Osteoblast (primary cell): ENCODE measurements around the gene PID1. TPM values are rescaled to one million over a fixed set of nuclear protein-coding genes. Genes with fewer than 3 reads are reported as not detected.

Experiments
- DNase-seq: peaks from one replicate; pipeline ENCODE4 v3.0.0; 2011; ENCODE audit warnings: low spot score, mixed read lengths; ENCODE audit not compliant: insufficient read length; ENCODE audit errors: missing footprints
- H2AFZ ChIP-seq: 2 replicates; pipeline ENCODE4 v1.6.0; 2011; ENCODE audit warnings: mild to moderate bottlenecking, low read length
- H3K27ac ChIP-seq: 2 replicates; pipeline ENCODE4 v1.5.1; 2011; ENCODE audit warnings: mild to moderate bottlenecking, low read depth, low read length, moderate library complexity
- H3K27me3 ChIP-seq: 2 replicates; pipeline ENCODE4 v1.6.0; 2012; ENCODE audit warnings: mild to moderate bottlenecking, control low read depth, inconsistent platforms, low read length, moderate library complexity; ENCODE audit not compliant: insufficient read depth
- H3K36me3 ChIP-seq: 2 replicates; pipeline ENCODE4 v1.5.1; 2011; ENCODE audit warnings: mild to moderate bottlenecking, low read length, control low read depth, moderate library complexity; ENCODE audit not compliant: insufficient read depth
- H3K4me1 ChIP-seq: 2 replicates; pipeline ENCODE4 v1.5.1; 2011; ENCODE audit warnings: mild to moderate bottlenecking, low read length, control low read depth, moderate library complexity; ENCODE audit not compliant: insufficient read depth
- H3K4me2 ChIP-seq: 2 replicates; pipeline ENCODE4 v1.6.0; 2011; ENCODE audit warnings: mild to moderate bottlenecking, low read length; ENCODE audit not compliant: insufficient read depth
- H3K4me3 ChIP-seq: fragments of 200-600 bp; sonication (generic); 3 replicates; pipeline ENCODE4 v1.5.1; 2012; ENCODE audit warnings: mild to moderate bottlenecking, low read length, inconsistent platforms; ENCODE audit not compliant: insufficient read depth
- H3K79me2 ChIP-seq: 2 replicates; pipeline ENCODE4 v1.6.0; 2012; ENCODE audit warnings: mild to moderate bottlenecking, low read length, control low read depth, inconsistent platforms; ENCODE audit not compliant: insufficient read depth
- H3K9me3 ChIP-seq: 2 replicates; pipeline ENCODE4 v1.5.1; 2011; ENCODE audit warnings: low read depth, low read length, control low read depth
- H4K20me1 ChIP-seq: 2 replicates; pipeline ENCODE4 v1.6.0; 2012; ENCODE audit warnings: mild to moderate bottlenecking, low read length, control low read depth; ENCODE audit not compliant: insufficient read depth
- CTCF ChIP-seq: IDR thresholded peaks from 2 replicates; pipeline ENCODE4 v1.5.1; 2011; ENCODE audit warnings: mild to moderate bottlenecking, low read depth, low read length, moderate library complexity; ENCODE audit errors: extremely low read depth
- total RNA-seq: library from RNA; depleted of rRNA; stranded (reverse); fragments of >200 nt; gene quantifications from 2 replicates; pipeline ENCODE4 v1.2.3, GENCODE V29; 2012

PID1 gene
- total RNA-seq, 1 donor = 9.8 TPM

- no peak for DNase-seq
- Histone ChIP-seq H3K4me2 (no peak overlapping the region), H3K27ac (no peak overlapping the region), H3K79me2 (no peaks in the 10 kb centered on the region), H3K4me3 (no peak overlapping the region), H3K4me1 (no peaks in the 10 kb centered on the region), H2AFZ (no peak overlapping the region), H3K36me3 (no peaks in the 10 kb centered on the region), H3K27me3 (no peaks in the 10 kb centered on the region), H3K9me3 (no peaks in the 10 kb centered on the region), H4K20me1 (no peaks in the 10 kb centered on the region)
- no peak for TF ChIP-seq CTCF
Measured at GRCh38 chr2:229109195-229109594, 161.9 kb downstream of the PID1 start.

GRCh38 chr2:229107601-229108000, 163.5 kb downstream of the PID1 start:
- no peaks in the 10 kb centered on the region for H3K36me3 ChIP-seq
- DNase-seq = no peak
- H2AFZ ChIP-seq = no peak overlapping the region
- H3K4me3 ChIP-seq = no peak overlapping the region
- no peaks in the 10 kb centered on the region for H3K4me1 ChIP-seq
- H3K27me3 ChIP-seq = no peaks in the 10 kb centered on the region
- H4K20me1 ChIP-seq = no peaks in the 10 kb centered on the region
- H3K27ac ChIP-seq = no peak overlapping the region
- H3K9me3 ChIP-seq = no peaks in the 10 kb centered on the region
- TF ChIP-seq CTCF = no peak
- no peaks in the 10 kb centered on the region for H3K79me2 ChIP-seq
- no peak overlapping the region for H3K4me2 ChIP-seq

GRCh38 chr2:229104974-229105387, 166.1 kb downstream of the PID1 start:
- Histone ChIP-seq H4K20me1 (no peaks in the 10 kb centered on the region), H3K79me2 (no peaks in the 10 kb centered on the region), H3K4me1 (no peaks in the 10 kb centered on the region), H3K27ac (no peak overlapping the region), H3K4me3 (no peak overlapping the region), H2AFZ (no peak overlapping the region), H3K27me3 (no peaks in the 10 kb centered on the region), H3K9me3 (no peaks in the 10 kb centered on the region), H3K36me3 (no peaks in the 10 kb centered on the region), H3K4me2 (no peak overlapping the region)
- TF ChIP-seq CTCF = no peak
- no peak for DNase-seq

GRCh38 chr2:229104025-229104424, 167.1 kb downstream of the PID1 start:
- no peak for TF ChIP-seq CTCF
- Histone ChIP-seq H3K9me3 (no peaks in the 10 kb centered on the region), H3K79me2 (no peaks in the 10 kb centered on the region), H3K4me3 (no peak overlapping the region), H3K4me1 (no peaks in the 10 kb centered on the region), H3K36me3 (no peaks in the 10 kb centered on the region), H3K27me3 (no peaks in the 10 kb centered on the region), H3K27ac (no peak overlapping the region), H2AFZ (no peak overlapping the region), H3K4me2 (no peak overlapping the region), H4K20me1 (no peaks in the 10 kb centered on the region)
- DNase-seq = no peak
